HG03442 (cell line): Measurements from ENCODE around the gene TPRX1.
"Not testable (repeated sequence)": the region's sequence is repeated elsewhere in the genome, so short reads cannot be mapped to it uniquely, and the experiment has no call there.

Source experiments
- ATAC-seq: cut with Tn5 transposase; IDR thresholded peaks from one replicate; pipeline ENCODE4 v1.9.1; 2021; ENCODE audit warnings: mild to moderate bottlenecking, moderate library complexity; ENCODE audit not compliant: unreplicated experiment

Gene TPRX1

GRCh38 chr19:47769534-47769933 is 34.8 kb downstream of the TPRX1 start:
- ATAC-seq, result no peak

GRCh38 chr19:47768604-47769003 is 35.7 kb downstream of the TPRX1 start:
- no peak for ATAC-seq

DNA sequence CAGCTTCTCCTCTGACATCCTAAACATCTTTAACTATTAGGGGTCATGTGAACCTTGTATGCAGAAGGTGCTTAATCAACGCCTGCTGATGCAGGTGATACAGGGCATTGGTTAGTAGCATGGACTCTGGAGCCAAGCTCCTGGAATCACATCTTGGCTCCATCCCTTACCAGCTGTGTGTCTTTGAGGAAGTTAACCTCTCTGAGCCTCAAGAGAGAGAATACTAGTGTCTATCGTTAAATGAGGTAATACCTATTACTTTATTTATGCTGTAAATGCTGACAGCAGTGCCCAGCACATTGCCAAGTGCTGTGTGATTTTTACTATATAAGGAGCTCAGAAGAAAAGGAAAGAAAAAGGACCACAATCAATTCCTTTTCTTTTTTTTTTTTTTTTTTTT is 37.0 kb downstream of the TPRX1 start:
- no peak for ATAC-seq

- ATAC-seq, result no peak
Measured at GRCh38 chr19:47766670-47767069, 37.7 kb downstream of the TPRX1 start.

GRCh38 chr19:47766359-47766620 is 38.1 kb downstream of the TPRX1 start:
- ATAC-seq, result no peak

DNA sequence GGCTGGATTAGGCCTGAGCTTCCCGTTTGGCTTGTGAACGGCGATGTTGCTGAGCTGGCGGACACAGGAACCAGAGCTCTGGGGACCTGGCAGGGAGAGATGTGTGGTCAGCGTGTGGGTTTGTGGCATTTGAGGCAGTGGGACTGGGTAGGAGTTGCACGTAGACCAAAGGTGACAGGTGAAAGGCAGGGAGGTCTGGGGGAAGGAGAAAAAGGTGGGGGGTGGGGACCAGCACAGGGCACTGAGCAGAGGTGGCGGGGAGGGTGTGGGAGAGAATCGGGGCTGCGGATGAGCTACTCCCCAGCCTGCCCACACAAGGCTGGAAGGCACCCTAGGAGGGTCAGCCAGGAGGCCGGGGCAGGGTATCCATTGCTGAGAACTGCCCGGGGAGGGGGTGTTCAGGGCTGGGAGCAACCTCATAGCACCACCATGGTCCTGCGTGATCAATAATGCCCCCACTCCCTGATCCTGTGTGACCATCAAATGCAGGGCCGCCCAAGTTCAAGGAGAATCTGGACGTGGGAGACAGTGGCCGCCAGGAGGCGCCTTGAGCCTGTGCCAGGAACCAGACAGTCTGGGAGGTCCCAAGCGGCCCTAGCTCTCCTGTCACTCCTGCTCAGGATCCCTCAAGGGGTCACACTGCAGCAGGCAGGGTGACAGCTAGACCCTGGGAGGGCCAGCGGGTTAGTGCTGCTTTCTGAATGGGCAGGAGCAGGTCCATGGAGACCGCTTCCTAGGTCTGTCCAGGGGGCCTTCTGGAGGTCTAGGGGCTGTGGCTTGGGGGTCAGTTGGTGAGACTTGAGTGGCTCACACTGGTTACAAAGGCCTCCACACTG is 38.6 kb downstream of the TPRX1 start:
- no peak for ATAC-seq

DNA sequence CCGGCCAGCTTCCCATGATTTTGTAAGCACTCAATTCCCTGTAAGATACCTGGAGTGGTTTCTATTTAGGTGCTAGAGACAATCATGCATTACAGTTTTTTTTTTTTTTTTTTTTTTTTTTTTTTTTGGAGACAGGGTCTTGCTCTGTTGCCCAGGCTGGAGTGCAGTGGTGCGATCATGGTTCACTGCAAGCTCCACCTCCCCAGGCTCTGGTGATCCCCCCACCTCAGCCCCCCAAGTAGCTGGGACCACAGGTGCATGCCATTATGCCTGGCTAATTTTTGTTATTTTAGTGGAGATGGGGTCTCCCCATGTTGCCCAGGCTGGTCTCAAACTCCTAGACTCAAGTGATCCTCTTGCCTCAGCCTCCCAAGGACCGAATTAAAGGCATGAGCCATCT is 39.6 kb downstream of the TPRX1 start:
- not testable (repeated sequence) for ATAC-seq

DNA sequence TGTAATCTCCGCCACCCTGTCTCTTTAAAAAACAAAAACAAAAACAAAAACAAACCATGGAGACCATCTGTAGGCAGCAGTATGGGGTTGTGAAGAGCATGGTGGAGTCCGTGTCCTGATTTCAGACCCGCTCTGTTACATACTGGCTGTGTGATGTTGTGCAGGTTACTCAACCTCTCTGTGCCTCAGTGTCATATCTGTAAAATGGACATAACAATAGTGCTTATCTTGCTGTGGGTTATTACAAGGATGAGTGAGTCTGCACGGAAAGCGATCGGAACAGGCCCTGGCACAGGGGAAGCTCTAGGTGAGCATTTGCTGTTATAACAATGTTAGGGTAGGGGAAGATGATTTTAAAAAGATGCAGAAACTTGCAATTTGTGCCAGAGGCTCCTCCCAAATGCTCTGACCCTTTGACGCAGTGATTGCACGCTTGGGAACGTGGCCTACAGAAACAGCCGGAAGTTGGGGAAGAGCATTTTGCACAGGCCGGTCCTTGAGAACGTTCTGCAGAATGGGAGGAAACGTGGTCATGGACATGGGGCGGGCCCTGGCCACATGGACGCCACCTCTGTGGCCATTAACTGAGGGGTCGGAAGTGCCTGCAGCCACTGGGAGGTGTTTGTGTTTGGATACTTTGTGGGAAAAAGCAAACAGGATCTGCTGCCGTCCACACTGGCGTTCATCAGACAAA is 41.6 kb downstream of the TPRX1 start:
- ATAC-seq, result no peak

- ATAC-seq, result no peak
Measured at GRCh38 chr19:47762151-47762550, 42.2 kb downstream of the TPRX1 start.

DNA sequence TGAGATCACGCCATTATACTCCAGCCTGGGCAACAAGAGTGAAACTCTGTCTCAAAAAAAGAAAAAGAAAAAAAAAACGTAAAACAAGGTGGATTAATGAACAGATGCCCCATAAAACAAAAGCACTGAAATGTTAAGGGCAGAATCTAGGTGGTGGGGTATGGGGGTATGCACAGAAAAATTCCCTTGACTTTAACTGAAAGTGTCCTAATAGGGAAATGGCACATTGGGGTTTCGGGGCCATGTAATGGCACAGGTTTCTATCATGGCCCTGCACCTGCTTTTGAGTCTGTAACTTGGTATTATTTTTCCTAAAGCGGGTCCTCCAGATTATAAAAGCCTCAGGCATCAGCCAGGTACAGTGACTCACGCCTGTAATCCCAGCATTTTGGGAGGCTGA is 42.8 kb downstream of the TPRX1 start:
- no peak for ATAC-seq

DNA sequence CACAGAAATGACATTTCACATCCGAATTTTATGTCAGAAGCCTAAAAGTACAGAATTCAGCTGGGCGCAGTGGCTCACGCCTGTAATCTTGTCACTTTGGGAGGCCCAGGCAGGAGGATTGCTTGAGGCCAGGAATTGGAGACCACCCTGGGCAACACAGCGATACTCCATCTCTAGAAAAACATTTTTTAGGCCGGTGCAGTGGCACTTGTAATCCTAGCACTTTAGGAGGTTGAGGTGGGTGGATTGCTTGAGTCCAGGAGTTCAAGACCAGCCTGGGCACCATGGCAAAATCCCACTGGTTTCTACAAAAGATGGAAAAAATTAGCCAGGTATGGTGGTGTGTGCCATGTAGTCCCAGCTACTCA is 43.7 kb downstream of the TPRX1 start:
- no peak for ATAC-seq

- ATAC-seq, result no peak
Measured at GRCh38 chr19:47758443-47758804, 45.9 kb downstream of the TPRX1 start.

GRCh38 chr19:47757617-47758442 is 46.5 kb downstream of the TPRX1 start:
- ATAC-seq, result no peak

GRCh38 chr19:47756953-47757608 is 47.3 kb downstream of the TPRX1 start:
- ATAC-seq, result no peak

DNA sequence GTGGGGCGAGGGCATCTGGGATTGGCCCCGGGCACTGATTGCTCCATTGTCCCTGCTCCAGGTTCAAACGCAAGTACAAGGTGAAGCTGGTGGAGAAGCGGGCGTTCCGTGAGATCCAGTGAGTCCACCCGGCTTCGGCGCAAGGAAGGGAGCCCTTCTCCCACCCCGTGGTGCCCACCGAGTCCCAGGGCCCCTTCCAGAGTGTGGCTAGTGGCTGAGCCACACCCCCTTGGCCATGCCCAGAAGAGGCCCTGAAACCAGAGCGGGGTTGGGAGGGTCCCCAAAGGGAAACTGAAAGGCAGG is 47.8 kb downstream of the TPRX1 start:
- ATAC-seq, result no peak

GRCh38 chr19:47755762-47756626 is 48.4 kb downstream of the TPRX1 start:
- ATAC-seq, result no peak

GRCh38 chr19:47755065-47755761 is 49.1 kb downstream of the TPRX1 start:
- ATAC-seq, result no peak

DNA sequence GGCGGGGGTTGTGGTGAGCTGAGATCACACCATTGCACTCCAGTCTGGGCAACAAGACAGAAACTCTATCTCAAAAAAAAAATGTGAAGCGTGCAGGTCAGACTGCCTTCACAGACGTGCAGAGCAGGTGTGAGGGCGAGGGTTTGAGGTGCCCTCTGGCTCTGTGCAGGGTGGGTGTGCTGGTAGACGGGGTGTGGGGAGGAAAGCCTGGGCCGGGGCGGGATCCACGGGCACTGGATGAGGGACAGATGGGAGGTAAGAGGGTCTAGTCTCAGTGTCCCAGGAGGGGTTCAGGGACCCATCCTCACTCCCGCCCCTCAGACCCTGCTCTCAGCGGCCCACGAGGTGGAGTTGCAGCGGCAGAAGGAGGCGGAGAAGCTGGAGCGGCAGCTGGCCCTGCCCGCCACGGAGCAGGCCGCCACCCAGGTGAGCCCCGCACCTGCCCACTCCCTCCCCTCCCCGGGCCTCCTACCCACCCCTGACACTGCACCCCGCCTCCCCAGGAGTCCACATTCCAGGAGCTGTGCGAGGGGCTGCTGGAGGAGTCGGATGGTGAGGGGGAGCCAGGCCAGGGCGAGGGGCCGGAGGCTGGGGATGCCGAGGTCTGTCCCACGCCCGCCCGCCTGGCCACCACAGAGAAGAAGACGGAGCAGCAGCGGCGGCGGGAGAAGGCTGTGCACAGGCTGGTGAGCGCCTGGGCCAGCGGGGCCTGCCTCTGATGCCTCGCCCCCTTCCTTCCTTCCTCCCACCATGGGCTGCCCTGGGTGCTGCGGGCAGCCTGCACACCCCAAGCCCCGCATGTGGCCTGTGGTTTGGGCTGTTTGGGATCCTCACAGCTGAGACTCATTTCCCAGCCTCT is 49.9 kb downstream of the TPRX1 start:
- ATAC-seq, result no peak
